ENCODE data around the gene HIPK2.

GRCh38 chr7:139722604-139723003 is 55.2 kb downstream of the HIPK2 start:
- TF ChIP-seq, protein P1, sequence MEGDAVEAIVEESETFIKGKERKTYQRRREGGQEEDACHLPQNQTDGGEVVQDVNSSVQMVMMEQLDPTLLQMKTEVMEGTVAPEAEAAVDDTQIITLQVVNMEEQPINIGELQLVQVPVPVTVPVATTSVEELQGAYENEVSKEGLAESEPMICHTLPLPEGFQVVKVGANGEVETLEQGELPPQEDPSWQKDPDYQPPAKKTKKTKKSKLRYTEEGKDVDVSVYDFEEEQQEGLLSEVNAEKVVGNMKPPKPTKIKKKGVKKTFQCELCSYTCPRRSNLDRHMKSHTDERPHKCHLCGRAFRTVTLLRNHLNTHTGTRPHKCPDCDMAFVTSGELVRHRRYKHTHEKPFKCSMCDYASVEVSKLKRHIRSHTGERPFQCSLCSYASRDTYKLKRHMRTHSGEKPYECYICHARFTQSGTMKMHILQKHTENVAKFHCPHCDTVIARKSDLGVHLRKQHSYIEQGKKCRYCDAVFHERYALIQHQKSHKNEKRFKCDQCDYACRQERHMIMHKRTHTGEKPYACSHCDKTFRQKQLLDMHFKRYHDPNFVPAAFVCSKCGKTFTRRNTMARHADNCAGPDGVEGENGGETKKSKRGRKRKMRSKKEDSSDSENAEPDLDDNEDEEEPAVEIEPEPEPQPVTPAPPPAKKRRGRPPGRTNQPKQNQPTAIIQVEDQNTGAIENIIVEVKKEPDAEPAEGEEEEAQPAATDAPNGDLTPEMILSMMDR (conservative IDR thresholded peaks at IDR 0.05), result no peak
- TF ChIP-seq ZFX (IDR thresholded peaks at IDR 0.05), result no peak
